Naive thymus-derived CD8-positive, alpha-beta T cell (primary cell): ENCODE data around the gene SLC25A21. TPM values are rescaled to one million over a fixed set of nuclear protein-coding genes. Genes with fewer than 3 reads are reported as not detected.

ENCODE experiments used
- microRNA-seq: library from miRNA; unstranded; fragments of <30 nt; microRNA quantifications from one replicate; pipeline ENCODE4 v1.2.0, GENCODE V29; 2022; ENCODE audit warnings: borderline microRNAs expressed
- polyA plus RNA-seq, 3 donors: library from polyadenylated mRNA; unstranded; fragments of 300-500 nt; fragmentation: Illumina TruSeq; gene quantifications; one replicate each; pipeline ENCODE4 v1.2.3, GENCODE V29; 2021
- total RNA-seq, 8 experiments: library from RNA in 2 of 8; stranded (reverse) in 2 of 8; gene quantifications; one replicate each; pipeline ENCODE4 v1.2.3 and lab custom pipeline; 2021 to 2026

SLC25A21 gene
- total and polyA plus RNA-seq, 5 experiments from 2014 or later: not detected

Small RNA genes within 50 kb of the gene (microRNA-seq; reads per million reads assigned to microRNA genes)
- not detected for gene MIR4503

Other genes with a start within 250 kb of the SLC25A21 start
- not detected for gene MIPOL1, start 25.3 kb upstream of the SLC25A21 start, total RNA-seq
- gene MIPOL1, start 25.3 kb upstream of the SLC25A21 start, polyA plus RNA-seq: not detected